Endometrial microvascular endothelial cells (primary cell): ENCODE measurements around the gene NRG3. TPM values are rescaled to one million over a fixed set of nuclear protein-coding genes. Genes with fewer than 3 reads are reported as not detected.

Experiments used
- in situ Hi-C: cut with HindIII; loops from 2 replicates; pipeline ENCODE4 v1.10.0; 2017; ENCODE audit warnings: low sequenced_read_pairs, low pct_unique_long_range_greater_than_20kb; ENCODE audit errors: inconsistent ontology term
- total RNA-seq: library from RNA; depleted of rRNA; stranded (reverse); fragments of >200 nt; gene quantifications from one replicate; pipeline ENCODE4 v1.2.3, GENCODE V29; 2015; ENCODE audit errors: inconsistent ontology term

Gene NRG3
- total RNA-seq, 1 donor from 2014 or later, result not detected

- in situ Hi-C loops, result no loop called here
These were observed 884.1 kb downstream of the NRG3 start for GRCh38 chr10:82759050-82759449.

- in situ Hi-C loops, result no loop called here
These were observed 887.6 kb downstream of the NRG3 start for GRCh38 chr10:82762641-82763040.

- in situ Hi-C loops, result no loop called here
These were observed 893.0 kb downstream of the NRG3 start for GRCh38 chr10:82768040-82768439.

GRCh38 chr10:82778908-82779307 lies 903.9 kb downstream of the NRG3 start:
- in situ Hi-C loops, result no loop called here

GRCh38 chr10:82796510-82796909 lies 921.5 kb downstream of the NRG3 start:
- in situ Hi-C loops, result no loop called here

- in situ Hi-C loops, result no loop called here
These were observed 926.3 kb downstream of the NRG3 start for GRCh38 chr10:82801289-82801688.

GRCh38 chr10:82811621-82812020 lies 936.6 kb downstream of the NRG3 start:
- in situ Hi-C loops, result no loop called here

GRCh38 chr10:82813856-82814255 lies 938.9 kb downstream of the NRG3 start:
- in situ Hi-C loops, result no loop called here

GRCh38 chr10:82814635-82815034 lies 939.6 kb downstream of the NRG3 start:
- in situ Hi-C loops, result no loop called here

- in situ Hi-C loops, result no loop called here
These were observed 940.7 kb downstream of the NRG3 start for GRCh38 chr10:82815680-82816079.

- in situ Hi-C loops, result no loop called here
These were observed 942.9 kb downstream of the NRG3 start for GRCh38 chr10:82817676-82818422.

- in situ Hi-C loops, result no loop called here
These were observed 946.0 kb downstream of the NRG3 start for GRCh38 chr10:82821043-82821442.

- in situ Hi-C loops, result no loop called here
These were observed 951.1 kb downstream of the NRG3 start for GRCh38 chr10:82826132-82826531.

GRCh38 chr10:82827901-82828300 lies 952.9 kb downstream of the NRG3 start:
- in situ Hi-C loops, result no loop called here

- in situ Hi-C loops, result no loop called here
These were observed 972.2 kb downstream of the NRG3 start for GRCh38 chr10:82847242-82847641.

- in situ Hi-C loops, result no loop called here
These were observed 975.2 kb downstream of the NRG3 start for GRCh38 chr10:82850191-82850590.

GRCh38 chr10:82856957-82857613 lies 982.1 kb downstream of the NRG3 start:
- in situ Hi-C loops, result no loop called here

- in situ Hi-C loops, result no loop called here
These were observed 986.9 kb downstream of the NRG3 start for GRCh38 chr10:82861889-82862288.

GRCh38 chr10:82865366-82865765 lies 990.4 kb downstream of the NRG3 start:
- in situ Hi-C loops, result no loop called here

- in situ Hi-C loops, result no loop called here
These were observed 991.5 kb downstream of the NRG3 start for GRCh38 chr10:82866424-82867020.
